PC-3 (cell line): ENCODE measurements around the gene PLXDC1. TPM values are rescaled to one million over a fixed set of nuclear protein-coding genes. Genes with fewer than 3 reads are reported as not detected.

Source experiments
- ATAC-seq: fragments of 200-7000 bp; cut with Tn5 transposase; 2 replicates; pipeline ENCODE4 v1.9.1; 2020; ENCODE audit warnings: mild to moderate bottlenecking, moderate library complexity
- BruUV-seq: library from RNA; stranded (reverse); fragments of 400-500 nt; replicated peaks from 2 replicates; lab custom pipeline; 2021; lab: Mats Ljungman, UMichigan
- CTCF ChIA-PET: fragments of 300-600 bp; sonication (Branson Sonifier 250); formaldehyde crosslinking; loops from one replicate; lab custom pipeline; 2022; ENCODE audit warnings: antibody characterized with exemption; lab: Charles Lee
- POLR2A ChIA-PET: fragments of 300-600 bp; sonication (Branson Sonifier 250); formaldehyde crosslinking; loops from one replicate; lab custom pipeline; 2022; ENCODE audit warnings: antibody characterized with exemption; ENCODE audit not compliant: unreplicated experiment; lab: Charles Lee
- DNase-seq: peaks from one replicate; pipeline ENCODE4 v3.0.0-alpha.2; 2015
- H2AFZ ChIP-seq: fragments of 300-600 bp; sonication (generic); 2 replicates; pipeline ENCODE4 v1.6.0; 2016; ENCODE audit warnings: antibody characterized with exemption, low read length
- H3F3A ChIP-seq: fragments of 300-600 bp; sonication (generic); one replicate; pipeline ENCODE4 v1.6.0; 2017; ENCODE audit warnings: antibody characterized with exemption, low read length, control low read depth, mild to moderate bottlenecking; ENCODE audit not compliant: unreplicated experiment
- H3K27ac ChIP-seq: fragments of 300-600 bp; sonication (generic); 2 replicates; pipeline ENCODE4 v1.5.1; 2016; ENCODE audit warnings: mild to moderate bottlenecking, low read length
- H3K27me3 ChIP-seq: fragments of 300-600 bp; sonication (generic); 2 replicates; pipeline ENCODE4 v1.6.1; 2016; ENCODE audit warnings: low read length, mixed read lengths
- H3K36me3 ChIP-seq: fragments of 300-600 bp; sonication (generic); 2 replicates; pipeline ENCODE4 v1.6.1; 2016; ENCODE audit warnings: low read depth, mixed run types, low read length, mixed read lengths
- H3K4me1 ChIP-seq: fragments of 300-600 bp; sonication (generic); 2 replicates; pipeline ENCODE4 v1.5.1; 2016; ENCODE audit warnings: low read length; ENCODE audit not compliant: insufficient read depth
- H3K4me2 ChIP-seq: fragments of 300-600 bp; sonication (generic); 2 replicates; pipeline ENCODE4 v1.6.0; 2016; ENCODE audit warnings: low read length
- H3K4me3 ChIP-seq: fragments of 300-600 bp; sonication (generic); 2 replicates; pipeline ENCODE4 v1.5.1; 2016; ENCODE audit warnings: mild to moderate bottlenecking, low read length, mixed read lengths
- H3K79me2 ChIP-seq: fragments of 300-600 bp; sonication (generic); 2 replicates; pipeline ENCODE4 v1.6.1; 2017; ENCODE audit warnings: low read length, mixed read lengths
- H3K9ac ChIP-seq: fragments of 300-600 bp; sonication (generic); 2 replicates; pipeline ENCODE4 v1.6.0; 2016; ENCODE audit warnings: mild to moderate bottlenecking, low read length
- H3K9me2 ChIP-seq: fragments of 300-600 bp; sonication (generic); replicated peaks from 2 replicates; pipeline ENCODE4 v1.6.1; 2016; ENCODE audit warnings: mixed run types, low read length, mixed read lengths
- H3K9me3 ChIP-seq: fragments of 300-600 bp; sonication (generic); 2 replicates; pipeline ENCODE4 v1.6.1; 2016; ENCODE audit warnings: low read length, mixed read lengths
- H4K20me1 ChIP-seq: fragments of 300-600 bp; sonication (generic); 2 replicates; pipeline ENCODE4 v1.6.1; 2016; ENCODE audit warnings: low read length, mixed read lengths
- CTCF ChIP-seq: fragments of 300-600 bp; sonication (generic); conservative IDR thresholded peaks from 2 replicates; pipeline ENCODE4 v1.5.1; 2017; ENCODE audit warnings: antibody characterized with exemption, low read depth, mild to moderate bottlenecking, low read length
- EZH2 ChIP-seq: fragments of 300-600 bp; sonication (generic); IDR thresholded peaks from one replicate; pipeline ENCODE4 v1.6.1; 2017; ENCODE audit warnings: antibody characterized with exemption, mild to moderate bottlenecking, low read length; ENCODE audit not compliant: unreplicated experiment
- EZH2phosphoT487 ChIP-seq: fragments of 300-600 bp; sonication (generic); IDR thresholded peaks from 2 replicates; pipeline ENCODE4 v1.6.1; 2018; ENCODE audit warnings: mild to moderate bottlenecking, antibody characterized with exemption, low read length, borderline replicate concordance
- intact Hi-C: fragments of 100-400 bp; cut with micrococcal nuclease; formaldehyde crosslinking; loops from 2 replicates; pipeline ENCODE4 v1.9.0; 2023
- total RNA-seq: library from RNA; depleted of rRNA; stranded (reverse); fragments of >200 nt; gene quantifications from 2 replicates; pipeline ENCODE4 v1.2.3, GENCODE V29; 2014

PLXDC1 gene
- total RNA-seq, 1 experiment from 2014 or later = not detected

- ATAC-seq (no peak), DNase-seq (no peak)
- ChIA-PET POLR2A (no interaction called here), CTCF (no interaction called here)
- no TSS peak for BruUV-seq
- H3K9me3 ChIP-seq = no peaks in the 10 kb centered on the region
- no peak overlapping the region for H2AFZ ChIP-seq
- no peaks in the 10 kb centered on the region for H3K36me3 ChIP-seq
- no peaks in the 10 kb centered on the region for H3K79me2 ChIP-seq
- H3K9ac ChIP-seq = no peak overlapping the region
- H4K20me1 ChIP-seq = no peaks in the 10 kb centered on the region
- no peaks in the 10 kb centered on the region for H3K27me3 ChIP-seq
- no peak overlapping the region for H3K4me3 ChIP-seq
- no peaks in the 10 kb centered on the region for H3K4me1 ChIP-seq
- intact Hi-C loops = no loop called here
- no peaks in the 10 kb centered on the region for H3F3A ChIP-seq
- no peaks in the 10 kb centered on the region for H3K9me2 ChIP-seq
- H3K4me2 ChIP-seq = no peak overlapping the region
- H3K27ac ChIP-seq = no peak overlapping the region
- TF ChIP-seq CTCF (no peak), EZH2 (no peak), EZH2phosphoT487 (no peak)
Observed at GRCh38 chr17:39166437-39167335, 15.2 kb upstream of the PLXDC1 start.

GRCh38 chr17:39165841-39166349 is 14.5 kb upstream of the PLXDC1 start, which contains the start of gene ARL5C:
Gene ARL5C, minus strand, starts transcription at chr17:39166161. Its CDS starts 401 bp downstream, at chr17:39165760.
- H3K9ac ChIP-seq = no peak within 1 kb of the TSS
- no peaks in the 10 kb centered on the region for H3K36me3 ChIP-seq
- H3K79me2 ChIP-seq = no peaks in the 10 kb centered on the region
- CTCF ChIA-PET = interaction anchor here (0.5 kb wide), 1 partner anchor 10 kb away, joined by 3 read pairs; no protein-coding TSS in a partner anchor
- no peak within 1 kb of the TSS for H3K4me2 ChIP-seq
- no peaks in the 10 kb centered on the region for H3K9me3 ChIP-seq
- ATAC-seq (no peak), DNase-seq (no peak)
- BruUV-seq = no TSS peak
- intact Hi-C loops = no loop called here
- H4K20me1 ChIP-seq = no peaks in the 10 kb centered on the region
- H2AFZ ChIP-seq = no peak within 1 kb of the TSS
- H3K4me1 ChIP-seq = no peaks in the 10 kb centered on the region
- TF ChIP-seq CTCF (no peak), EZH2phosphoT487 (no peak), EZH2 (no peak)
- H3K9me2 ChIP-seq = no peaks in the 10 kb centered on the region
- no peaks in the 10 kb centered on the region for H3F3A ChIP-seq
- no peak within 1 kb of the TSS for H3K27ac ChIP-seq
- H3K27me3 ChIP-seq = no peaks in the 10 kb centered on the region
- no peak within 1 kb of the TSS for H3K4me3 ChIP-seq
- POLR2A ChIA-PET = no interaction called here
